GM19193 (cell line): ENCODE measurements around the gene IFNL1.
A peak's percentile ranks its signal among the peaks of the same experiment; 100 is the strongest.

Source experiments
- POLR2A ChIP-seq: IDR thresholded peaks from 4 replicates; pipeline ENCODE4 v1.6.1; 2011; ENCODE audit not compliant: insufficient read depth, insufficient read length; ENCODE audit errors: extremely low read depth

IFNL1 gene

DNA sequence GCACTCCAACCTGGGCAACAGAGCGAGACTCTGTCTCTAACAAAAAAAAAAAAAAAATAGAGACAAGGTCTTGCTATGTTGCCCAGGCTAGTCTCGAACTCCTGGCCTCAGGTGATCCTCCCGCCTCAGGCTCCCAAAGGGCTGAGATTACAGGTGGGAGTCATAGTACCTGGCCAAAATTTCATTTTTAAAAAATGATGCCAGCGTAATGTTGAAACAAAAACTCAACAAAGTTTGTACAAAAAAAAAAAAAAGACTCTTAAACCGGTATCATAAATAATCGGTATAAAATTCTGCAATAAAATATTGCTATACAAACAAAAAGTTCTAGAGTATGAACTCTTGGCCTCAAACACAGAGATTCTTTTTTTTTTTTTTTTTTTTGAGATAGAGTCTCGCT is 36.1 kb downstream of the IFNL1 start:
- TF ChIP-seq POLR2A, result no peak

DNA sequence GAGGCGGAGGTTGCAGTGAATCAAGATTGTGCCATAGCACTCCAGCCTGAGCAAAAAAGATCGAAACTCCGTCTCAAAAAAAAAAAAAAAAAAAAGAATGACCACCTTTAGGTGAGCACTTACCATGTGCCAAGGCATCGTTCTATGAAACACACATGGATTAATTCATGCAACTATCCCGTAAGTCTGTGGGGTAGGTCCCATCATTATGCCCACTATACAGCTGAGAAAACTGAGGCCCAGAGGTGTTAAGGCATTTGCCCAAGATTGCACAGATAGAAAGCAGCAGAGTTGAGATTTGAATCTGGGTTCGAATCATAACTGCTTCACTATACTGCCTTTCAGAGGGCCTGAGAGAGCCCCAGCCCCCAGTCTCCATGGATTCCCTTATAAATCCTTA is 37.3 kb downstream of the IFNL1 start:
- no peak for TF ChIP-seq POLR2A

DNA sequence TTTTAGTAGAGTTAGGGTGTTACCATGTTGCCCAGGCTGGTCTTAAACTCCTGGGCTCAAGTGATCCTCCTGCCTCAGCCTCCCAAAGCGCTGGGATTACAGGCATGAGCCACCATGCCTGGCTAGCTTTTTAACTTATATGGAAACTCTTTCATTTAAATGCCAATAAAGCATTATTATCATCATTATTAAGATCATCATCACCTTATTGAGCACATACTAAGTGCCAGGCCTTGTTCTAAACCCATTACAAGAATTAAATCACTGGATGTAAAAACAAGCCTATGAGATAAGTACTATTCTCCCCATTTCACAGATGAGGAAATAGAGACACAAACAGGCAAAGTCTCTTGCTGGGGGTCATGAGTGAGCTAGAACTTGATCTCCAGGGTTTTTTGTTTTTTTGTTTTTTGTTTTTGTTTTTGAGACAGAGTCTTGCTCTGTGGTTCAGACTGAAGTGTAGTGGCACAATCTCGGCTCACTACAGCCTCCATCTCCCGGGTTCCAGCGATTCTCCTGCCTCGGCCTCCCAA is 38.3 kb downstream of the IFNL1 start:
- TF ChIP-seq POLR2A, result no peak

DNA sequence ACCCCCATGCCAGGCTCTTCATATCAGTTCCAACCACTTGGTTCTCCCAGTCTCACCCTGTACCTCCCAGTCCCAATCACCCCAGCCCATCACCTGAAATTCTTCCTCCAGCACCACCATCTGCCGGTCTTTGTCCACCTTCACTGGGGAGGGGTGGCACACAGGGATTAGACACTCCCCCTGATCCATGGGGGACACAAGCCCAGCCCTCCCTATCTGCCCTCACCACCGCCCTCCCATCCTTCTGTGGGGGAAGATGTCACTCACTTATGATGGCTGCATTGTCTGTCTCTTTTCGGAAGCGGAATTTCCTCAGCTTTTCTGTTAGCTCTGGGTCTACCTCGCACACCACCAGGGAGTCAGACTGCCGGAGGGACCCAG is 39.0 kb downstream of the IFNL1 start:
- no peak for TF ChIP-seq POLR2A

DNA sequence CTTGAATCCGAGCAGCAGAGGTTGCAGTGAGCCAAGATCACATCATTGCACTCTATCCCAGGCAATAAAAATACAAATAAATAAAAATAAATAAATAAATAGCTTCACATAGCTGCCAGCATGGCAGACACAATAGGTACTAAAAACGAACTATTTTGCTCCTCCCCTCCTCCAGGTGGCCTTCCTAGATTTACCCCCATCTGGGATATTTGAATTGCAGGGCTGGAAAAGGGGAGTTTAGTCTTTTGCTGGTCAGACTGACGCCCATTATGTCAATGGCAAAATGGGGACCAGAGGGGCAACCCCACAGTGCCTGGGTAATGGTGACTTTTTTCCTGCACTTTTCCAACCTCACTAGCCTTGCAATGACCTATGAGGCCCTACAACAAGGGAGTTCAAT is 40.3 kb downstream of the IFNL1 start:
- no peak for TF ChIP-seq POLR2A

DNA sequence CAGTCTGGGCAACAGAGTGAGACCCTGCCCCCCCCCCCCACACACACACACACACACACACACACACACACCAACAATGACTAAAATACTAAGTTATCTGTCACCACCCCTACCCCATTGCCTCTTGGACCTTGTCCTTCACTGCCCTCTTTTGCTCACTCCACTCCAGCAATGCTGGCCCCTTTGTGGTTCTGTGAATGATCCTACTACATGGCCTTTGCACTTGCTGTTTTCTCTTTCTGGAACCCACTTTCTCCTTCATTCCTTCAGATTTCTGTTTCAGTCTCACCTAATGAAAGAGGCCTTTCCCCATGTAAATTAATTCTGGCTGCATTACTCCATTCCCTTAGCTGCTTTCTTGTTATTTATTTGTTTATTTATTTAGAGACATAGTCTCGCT is 43.5 kb downstream of the IFNL1 start:
- no peak for TF ChIP-seq POLR2A

DNA sequence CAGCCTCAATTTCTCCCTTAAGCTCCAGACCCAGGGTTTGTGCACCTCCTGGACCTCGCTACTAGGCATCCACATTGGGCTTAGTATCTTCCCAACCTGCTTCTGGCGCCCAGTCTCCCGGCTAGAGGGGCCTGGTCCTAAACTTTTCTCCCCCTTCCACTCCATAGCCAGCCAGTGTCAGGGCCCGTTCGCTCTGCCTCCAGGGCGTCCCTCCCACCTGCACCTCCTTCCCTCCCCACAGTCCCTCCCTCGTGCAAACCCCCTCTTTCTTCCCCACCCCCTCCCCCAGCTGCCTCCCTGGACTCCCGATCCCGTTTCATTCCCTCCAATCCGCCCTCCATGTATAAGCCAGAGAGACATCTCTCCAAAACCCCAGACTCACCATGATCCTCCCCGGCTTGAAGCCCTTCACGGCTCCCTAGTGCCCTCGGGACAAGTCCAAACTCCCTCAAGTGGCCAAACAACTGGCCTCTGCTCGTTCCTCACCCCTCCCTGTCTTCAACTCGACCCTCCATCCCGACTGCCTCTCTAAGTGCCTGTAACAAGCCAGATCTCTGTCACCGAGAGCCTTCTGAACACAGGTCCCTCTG is 45.0 kb downstream of the IFNL1 start:
- no peak for TF ChIP-seq POLR2A

DNA sequence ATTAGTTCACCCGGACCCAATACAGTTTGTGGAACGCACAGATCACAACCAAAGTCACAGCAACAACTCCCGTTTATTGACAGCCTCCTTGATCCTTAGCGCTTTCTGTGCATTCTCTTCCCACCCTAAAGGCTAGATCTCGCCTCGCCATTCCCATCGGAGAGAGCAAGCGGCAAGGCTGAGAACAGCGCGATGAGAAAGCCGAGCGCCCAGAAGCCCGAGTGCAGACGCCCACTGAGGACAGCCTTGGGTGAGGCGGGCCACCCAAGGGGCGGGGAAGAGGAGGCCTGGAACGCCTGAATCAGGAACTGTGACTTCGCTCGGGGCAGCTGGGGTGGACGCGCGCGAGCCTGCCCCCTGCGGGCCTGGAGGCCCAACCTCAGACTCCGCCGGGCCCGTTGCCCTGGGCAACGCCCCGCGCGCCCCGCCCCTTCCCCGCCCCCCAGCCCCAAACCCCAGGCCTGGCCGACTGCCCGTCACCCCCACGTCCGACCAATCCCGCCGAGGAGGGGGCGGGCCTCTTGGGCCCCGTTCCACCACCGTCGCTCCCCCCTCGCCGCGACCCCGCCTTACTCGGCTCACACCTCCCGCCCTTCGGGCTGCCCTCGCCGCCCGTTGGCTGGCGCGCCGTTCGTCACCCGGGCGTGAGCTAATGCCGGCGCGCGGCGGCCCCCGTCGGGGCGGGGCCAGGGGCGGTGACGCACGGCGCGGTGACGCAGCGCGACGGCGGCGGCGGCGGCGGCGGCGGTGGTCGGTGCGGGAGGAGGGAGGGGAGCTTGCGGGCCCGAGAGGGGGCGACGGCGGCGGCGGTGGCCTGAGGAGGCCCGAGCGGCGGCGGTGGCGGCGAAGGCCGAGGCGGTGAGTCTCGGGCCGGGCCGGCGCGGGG is 45.8 kb downstream of the IFNL1 start, which contains the start of gene SAMD4B:
TSS of gene SAMD4B (plus strand) at position 703 of the 886 bp plus-strand sequence. CDS start 14,473 bp downstream, outside the sequence.
- TF ChIP-seq POLR2A, result peak; percentile 96

DNA sequence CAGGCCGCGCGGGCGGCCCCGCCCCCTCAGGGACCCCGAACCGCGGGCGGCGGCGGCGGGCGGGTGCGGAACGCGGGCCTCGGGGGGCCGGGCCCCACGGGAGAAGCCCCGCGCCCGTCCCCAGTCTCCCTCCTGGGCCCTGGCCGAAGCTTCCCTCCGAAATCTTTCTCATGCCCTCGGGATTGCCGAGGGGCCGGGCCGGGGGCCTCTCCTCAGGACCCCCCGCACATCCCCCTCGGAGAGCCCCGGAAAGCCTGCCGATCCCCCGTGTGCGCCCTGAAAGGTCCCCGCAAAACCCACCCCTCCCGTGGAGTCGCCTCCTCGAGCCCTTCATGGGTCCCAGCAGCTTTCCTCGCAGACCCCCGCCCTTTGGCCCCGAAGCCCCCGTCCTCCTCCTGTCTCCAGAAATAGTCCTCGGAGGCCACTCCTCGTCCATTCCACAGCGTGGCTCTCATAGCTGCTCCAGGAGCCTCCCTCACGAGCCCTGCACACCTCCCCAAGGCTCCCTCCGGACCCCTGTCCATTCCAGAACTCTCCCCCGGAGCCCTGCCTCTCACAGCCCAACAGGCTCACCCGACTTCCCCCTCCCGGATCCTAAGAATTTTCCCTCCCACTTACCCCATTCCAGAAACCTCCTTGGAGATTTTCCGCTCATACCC is 46.6 kb downstream of the IFNL1 start:
- TF ChIP-seq POLR2A, result no peak

DNA sequence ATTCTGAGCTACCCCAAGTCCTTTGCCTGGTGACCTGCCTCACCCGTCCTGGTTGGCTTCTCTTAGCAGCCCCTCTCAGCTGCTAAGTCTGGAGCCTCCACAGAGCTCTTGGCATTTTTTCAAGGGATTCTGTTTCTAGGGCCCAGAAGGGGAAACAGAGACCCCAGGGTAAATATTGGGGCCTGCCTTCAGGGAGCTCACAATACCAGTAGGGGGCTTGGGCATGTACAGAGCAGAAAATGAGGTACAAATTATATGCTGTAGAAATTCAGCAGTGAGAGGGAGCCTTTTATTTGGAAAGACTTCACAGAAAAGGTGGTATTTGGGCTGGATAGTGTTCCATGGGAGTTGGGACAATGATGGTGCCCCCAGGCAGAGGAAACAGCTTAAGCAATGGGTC is 49.7 kb downstream of the IFNL1 start:
- no peak for TF ChIP-seq POLR2A

DNA sequence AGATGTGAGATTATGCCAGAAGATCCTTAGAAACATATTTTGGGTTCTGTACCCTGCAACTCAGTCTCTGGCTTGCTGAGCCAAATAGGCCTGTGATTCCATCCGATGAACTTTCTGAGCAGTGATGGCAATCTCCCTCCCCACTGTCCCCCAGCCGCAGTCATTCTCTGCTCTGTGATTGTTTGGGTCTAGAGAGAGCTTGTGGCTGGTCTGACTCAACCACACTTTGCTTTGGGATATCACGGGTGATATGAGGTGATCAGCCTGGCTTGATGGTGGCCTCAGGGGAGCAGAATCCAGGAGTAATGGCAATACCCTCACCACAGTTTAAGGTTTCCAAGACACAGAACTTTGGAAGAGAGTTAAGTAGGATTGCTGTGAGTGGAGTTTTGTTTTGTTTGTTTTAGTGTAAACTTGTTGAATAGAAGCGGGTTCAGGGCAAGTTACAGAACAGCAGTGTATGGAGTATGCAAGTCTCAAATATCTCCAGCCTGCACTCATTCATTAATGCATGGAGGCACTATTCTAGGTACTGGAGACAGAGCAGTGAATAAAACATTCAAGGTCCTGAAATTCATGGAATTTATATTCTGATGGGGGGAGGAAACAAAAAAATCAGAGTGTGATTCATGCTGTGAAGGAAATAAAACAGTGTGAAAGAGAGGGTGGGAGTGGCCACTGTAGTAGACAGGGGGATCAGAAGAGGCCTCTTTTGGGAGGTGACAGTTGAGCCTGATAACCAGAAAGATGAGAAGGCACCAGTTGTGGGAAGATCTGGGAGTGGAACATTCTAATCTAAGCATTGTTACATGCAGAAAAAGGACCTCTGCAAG is 51.3 kb downstream of the IFNL1 start:
- TF ChIP-seq POLR2A, result no peak
